ENCODE results near the gene MPEG1. TPM values are rescaled to one million over a fixed set of nuclear protein-coding genes. Genes with fewer than 3 reads are reported as not detected.

The MPEG1 gene
- total RNA-seq, 1 experiment from 2014 or later = not detected

DNA sequence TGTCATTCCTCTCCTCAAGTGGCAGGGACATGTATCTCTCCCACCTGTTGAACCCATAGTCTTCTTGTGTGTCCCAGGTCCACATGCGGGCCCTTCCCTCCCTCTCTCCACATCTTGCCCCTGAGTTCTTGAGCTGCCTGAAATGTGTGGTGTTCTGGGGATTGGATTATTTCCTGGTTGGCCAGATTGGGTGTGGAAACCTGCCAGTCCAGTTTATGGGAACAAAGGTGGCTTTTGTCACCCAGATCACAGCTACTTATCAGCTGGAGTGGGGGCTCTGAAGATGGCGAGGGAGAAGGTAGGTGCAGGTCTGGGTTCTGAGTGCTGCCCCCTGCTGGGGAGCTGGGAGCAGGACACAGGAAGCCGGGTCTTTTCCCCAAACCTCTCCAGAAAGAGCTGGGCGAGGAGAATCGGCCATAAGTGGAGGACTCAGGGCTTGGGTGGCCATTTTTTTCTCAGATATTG, 26.6 kb downstream of the MPEG1 start:
- Histone ChIP-seq H2BK20ac (ENCODE audit: low read depth, low read length, poor library complexity, severe bottlenecking) (no peak overlapping the region), H3K14ac (ENCODE audit: insufficient read depth, low read length) (no peak overlapping the region), H4K8ac (replicated peaks; ENCODE audit: insufficient read length, low read depth, low read length) (no peak overlapping the region), H2AFZ (ENCODE audit: low read length) (no peak overlapping the region), H3K18ac (ENCODE audit: insufficient read length, low read depth, low read length) (no peak overlapping the region), H3K27ac (ENCODE audit: insufficient read length, low read depth, low read length) (no peak overlapping the region), H4K91ac (ENCODE audit: insufficient read length, low read depth, low read length) (no peak overlapping the region), H3K79me2 (ENCODE audit: insufficient read depth, low read length) (no peaks in the 10 kb centered on the region), H3K4ac (ENCODE audit: low read depth, low read length) (no peak overlapping the region), H2BK12ac (ENCODE audit: insufficient read length, low read depth, low read length) (no peak overlapping the region), H3K27me3 (ENCODE audit: insufficient read depth, low read length) (no peaks in the 10 kb centered on the region), H3K4me2 (ENCODE audit: insufficient read depth, insufficient read length, low read length) (no peak overlapping the region), H3K56ac (ENCODE audit: insufficient read length, low read depth, low read length) (no peak overlapping the region), H3K79me1 (ENCODE audit: insufficient read depth, low read depth, low read length, poor library complexity, severe bottlenecking) (peaks cover 6% of the 10 kb centered on the region), H3K9ac (ENCODE audit: extremely low read depth, insufficient read length, low read length) (no peak overlapping the region), H2BK120ac (ENCODE audit: low read depth, low read length, poor library complexity, severe bottlenecking) (no peak overlapping the region), H3T11ph (ENCODE audit: low read length) (no peak overlapping the region), H3K23me2 (ENCODE audit: insufficient read length, low read depth, low read length, poor library complexity, severe bottlenecking) (no peaks in the 10 kb centered on the region), H2BK5ac (ENCODE audit: insufficient read length, low read length) (no peak overlapping the region), H2AK5ac (ENCODE audit: insufficient read length, low read length) (no peak overlapping the region), H3K23ac (ENCODE audit: insufficient read length, low read depth, low read length) (no peak overlapping the region), H4K5ac (ENCODE audit: insufficient read length, low read depth, low read length) (no peak overlapping the region), H3K4me1 (ENCODE audit: insufficient read depth, low read length) (no peaks in the 10 kb centered on the region; the same call in 1 of the 2 replicates), H4K20me1 (ENCODE audit: control insufficient read depth, insufficient read depth, insufficient read length) (no peaks in the 10 kb centered on the region), H3K9me3 (ENCODE audit: control insufficient read depth, low read depth, low read length) (no peaks in the 10 kb centered on the region), H2BK15ac (ENCODE audit: low read depth, low read length) (no peak overlapping the region)
- H3K4me3 Mint-ChIP-seq = no peak overlapping the region; a peak in 1 of 5 replicates
- H3K27me3 Mint-ChIP-seq (ENCODE audit: low read depth) = no peaks in the 10 kb centered on the region; the same call in 1 of the 2 replicates
- peaks cover 4 to 36% (median 27%) of the 10 kb centered on the region in 3 experiments; a peak in 6 of 7 replicates for H3K36me3 Mint-ChIP-seq (ENCODE audit: insufficient read depth in 1 of 3, low read depth in 3 of 3)
- peaks cover 18 to 21% of the 10 kb centered on the region in 2 experiments for H3K4me1 Mint-ChIP-seq
- DNase-seq = peak; percentile 68
- WGBS (ENCODE audit: extremely low coverage, insufficient read length, low lambda C conversion rate) = no CpG with 5 or more reads among the region's 5 CpGs
- no peaks in the 10 kb centered on the region for H3K9me3 Mint-ChIP-seq
- H3K27ac Mint-ChIP-seq = peak overlapping the region in 1 of 3 experiments; percentile 79; a peak in 4 of 7 replicates
- TF ChIP-seq, protein P1, sequence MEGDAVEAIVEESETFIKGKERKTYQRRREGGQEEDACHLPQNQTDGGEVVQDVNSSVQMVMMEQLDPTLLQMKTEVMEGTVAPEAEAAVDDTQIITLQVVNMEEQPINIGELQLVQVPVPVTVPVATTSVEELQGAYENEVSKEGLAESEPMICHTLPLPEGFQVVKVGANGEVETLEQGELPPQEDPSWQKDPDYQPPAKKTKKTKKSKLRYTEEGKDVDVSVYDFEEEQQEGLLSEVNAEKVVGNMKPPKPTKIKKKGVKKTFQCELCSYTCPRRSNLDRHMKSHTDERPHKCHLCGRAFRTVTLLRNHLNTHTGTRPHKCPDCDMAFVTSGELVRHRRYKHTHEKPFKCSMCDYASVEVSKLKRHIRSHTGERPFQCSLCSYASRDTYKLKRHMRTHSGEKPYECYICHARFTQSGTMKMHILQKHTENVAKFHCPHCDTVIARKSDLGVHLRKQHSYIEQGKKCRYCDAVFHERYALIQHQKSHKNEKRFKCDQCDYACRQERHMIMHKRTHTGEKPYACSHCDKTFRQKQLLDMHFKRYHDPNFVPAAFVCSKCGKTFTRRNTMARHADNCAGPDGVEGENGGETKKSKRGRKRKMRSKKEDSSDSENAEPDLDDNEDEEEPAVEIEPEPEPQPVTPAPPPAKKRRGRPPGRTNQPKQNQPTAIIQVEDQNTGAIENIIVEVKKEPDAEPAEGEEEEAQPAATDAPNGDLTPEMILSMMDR (conservative IDR thresholded peaks at IDR 0.05) = peak; percentile 84
